ENCODE results near the gene RFX1.
"Not testable (repeated sequence)": the region's sequence is repeated elsewhere in the genome, so short reads cannot be mapped to it uniquely, and the experiment has no call there.

Gene RFX1

DNA sequence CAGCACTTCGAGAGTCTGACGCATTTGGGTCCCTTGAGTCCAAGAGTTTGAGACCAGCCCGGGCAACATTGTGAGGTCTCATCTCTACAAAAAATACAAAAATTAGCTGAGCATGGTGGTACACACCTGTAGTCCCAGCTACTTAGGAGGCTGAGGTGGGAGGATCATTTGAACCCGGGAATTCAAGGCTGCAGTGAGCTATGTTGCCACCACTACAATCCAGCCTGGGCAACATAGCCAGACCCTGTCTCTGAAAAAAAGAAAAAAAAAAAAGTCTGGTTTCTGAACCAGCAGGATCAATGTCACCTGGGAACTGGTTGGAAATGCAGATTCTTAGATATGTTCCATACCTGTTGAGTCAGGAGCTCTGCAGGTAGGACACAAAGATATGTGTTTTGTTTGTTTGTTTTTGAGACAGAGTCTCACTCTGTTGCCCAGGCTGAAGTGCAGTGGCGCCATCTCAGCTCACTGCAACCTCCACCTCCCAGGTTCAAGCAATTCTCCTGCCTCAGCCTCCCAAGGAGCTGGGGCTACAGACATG is 20.6 kb upstream of the RFX1 start:
- DNase-seq: not testable (repeated sequence)

DNA sequence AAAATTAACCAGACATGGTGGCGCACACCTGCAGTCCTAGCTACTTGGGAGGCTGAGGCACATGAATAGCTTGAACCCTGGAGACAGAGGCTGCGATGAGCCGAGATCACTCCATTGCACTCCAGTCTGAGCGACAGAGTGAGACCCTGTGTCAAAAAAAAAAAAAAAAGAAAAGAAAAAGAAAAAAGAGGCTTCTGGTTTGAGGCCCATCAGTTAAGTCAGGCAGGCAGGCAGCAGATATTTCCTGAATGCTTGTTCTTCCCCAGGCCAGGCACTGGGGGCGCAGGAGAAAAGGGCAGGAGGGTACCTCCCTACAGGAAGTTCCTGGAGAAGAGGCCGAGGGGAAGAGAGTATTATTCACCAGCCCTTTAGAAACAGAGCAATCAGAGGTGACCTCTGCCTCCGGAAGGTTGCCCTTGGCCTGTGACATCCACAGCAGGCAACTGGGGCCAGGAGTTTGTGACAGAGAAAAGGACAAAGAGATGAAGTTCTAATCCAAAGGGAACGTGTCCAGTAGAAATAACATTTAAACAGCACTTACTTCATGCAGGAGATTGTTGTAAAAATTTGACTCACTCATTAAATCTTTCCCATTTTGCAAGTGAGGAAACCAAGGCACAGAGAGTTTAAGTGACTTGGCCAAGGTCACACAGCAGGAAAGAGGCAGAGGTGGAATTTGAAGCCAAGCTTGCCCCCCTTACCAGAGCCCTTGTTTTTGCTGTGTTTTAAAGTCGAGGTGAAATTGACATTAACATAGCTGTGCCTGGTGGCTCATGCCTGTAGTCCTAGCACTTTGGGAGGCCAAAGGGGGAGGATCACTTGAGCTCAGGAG is 17.5 kb upstream of the RFX1 start:
- no peak for DNase-seq

DNA sequence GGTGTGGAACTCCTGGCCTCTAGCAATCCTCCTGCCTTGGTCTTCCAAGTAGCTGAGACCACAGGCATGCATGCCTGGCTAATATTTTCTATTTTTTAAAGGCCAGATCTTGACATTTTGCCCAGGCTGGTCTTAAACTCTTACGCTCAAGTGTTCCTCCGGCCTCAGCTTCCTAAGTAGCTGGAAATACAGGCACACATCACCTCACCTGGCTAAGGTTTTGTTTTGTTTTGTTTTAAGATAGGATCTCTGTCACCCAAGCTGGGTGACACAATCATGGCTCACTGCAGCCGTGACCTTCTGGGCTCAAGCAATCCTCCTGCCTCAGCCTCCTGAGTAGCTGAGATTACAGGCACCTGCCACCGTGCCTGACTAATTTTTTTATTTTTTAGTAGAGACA is 16.3 kb upstream of the RFX1 start:
- no peak for DNase-seq

DNA sequence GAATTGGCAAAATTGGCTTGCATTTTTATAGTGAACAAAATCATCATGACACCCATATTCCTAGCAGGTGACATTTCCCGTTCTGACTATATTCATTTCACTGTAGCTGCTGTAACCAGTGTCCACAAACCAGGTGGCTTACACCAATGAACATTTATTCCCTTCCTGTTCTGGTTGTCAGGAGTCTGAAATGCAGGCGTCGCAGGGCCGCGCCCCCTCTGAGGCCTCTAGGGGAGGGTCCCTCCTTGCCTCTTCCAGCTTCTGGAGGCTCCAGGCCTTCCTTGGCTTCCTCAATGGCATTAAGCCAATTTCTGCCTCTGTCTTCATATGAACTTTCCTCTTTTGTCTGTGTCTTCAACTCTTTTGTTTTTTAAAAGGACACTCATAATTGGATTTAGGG is 15.4 kb upstream of the RFX1 start:
- DNase-seq: no peak

DNA sequence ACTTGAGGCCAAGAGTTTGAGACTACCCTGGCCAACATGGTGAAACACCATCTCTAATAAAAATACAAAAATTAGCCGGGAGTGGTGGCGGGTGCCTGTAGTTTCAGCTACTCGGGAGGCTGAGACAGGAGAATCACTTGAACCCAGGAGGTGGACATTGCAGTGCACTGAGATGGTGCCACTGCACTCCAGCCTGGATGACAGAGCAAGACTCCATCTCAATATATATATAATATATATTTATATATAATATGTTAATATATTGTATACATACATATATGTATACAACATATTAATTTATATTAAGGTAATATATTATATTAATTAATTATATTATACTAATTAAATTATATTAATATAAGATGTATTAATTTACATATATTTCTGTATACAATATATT is 13.6 kb upstream of the RFX1 start:
- DNase-seq: not testable (repeated sequence)

DNA sequence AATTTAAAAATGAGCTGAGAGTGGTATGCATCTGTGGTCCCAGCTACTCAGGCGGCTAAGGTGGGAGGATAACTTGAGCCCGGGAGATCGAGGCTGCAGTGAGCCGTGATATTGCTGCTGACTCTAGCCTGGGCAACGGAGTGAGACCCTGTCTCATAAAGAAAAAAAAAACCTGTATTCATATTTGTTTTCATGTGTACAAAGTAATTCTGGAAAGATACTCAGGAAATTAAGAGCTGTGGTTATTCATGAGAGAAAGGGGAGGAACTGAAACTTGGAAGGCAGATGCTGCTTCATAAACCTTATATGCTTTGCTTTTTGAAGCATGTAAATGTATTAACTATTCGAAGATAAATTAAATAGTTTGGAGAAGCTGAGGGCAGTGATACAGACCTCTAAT is 13.0 kb upstream of the RFX1 start:
- no peak for DNase-seq

DNA sequence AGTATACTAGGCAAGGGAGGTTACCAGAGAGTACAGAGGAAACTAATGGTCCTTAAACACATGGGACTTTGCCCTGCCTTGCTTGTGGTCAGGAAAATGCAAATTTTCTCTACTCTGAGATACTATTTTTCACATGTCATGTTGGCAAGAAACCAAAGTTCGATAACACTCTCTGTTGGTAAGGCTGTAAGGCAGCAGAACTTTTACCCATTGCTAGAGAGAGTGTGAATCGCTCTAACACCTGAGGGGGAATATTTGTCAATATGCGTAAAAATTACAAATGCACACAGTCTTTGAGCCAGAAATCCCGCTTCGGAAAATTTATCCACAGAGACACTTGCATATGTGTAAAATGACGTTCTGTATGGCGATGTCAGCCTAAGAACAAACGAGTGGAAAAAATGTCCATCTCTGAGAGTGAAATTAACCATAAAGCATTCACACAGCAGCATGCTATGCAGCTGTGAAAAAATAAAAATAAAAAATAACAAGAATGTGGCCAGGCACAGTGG is 9.5 kb upstream of the RFX1 start:
- no peak for DNase-seq

DNA sequence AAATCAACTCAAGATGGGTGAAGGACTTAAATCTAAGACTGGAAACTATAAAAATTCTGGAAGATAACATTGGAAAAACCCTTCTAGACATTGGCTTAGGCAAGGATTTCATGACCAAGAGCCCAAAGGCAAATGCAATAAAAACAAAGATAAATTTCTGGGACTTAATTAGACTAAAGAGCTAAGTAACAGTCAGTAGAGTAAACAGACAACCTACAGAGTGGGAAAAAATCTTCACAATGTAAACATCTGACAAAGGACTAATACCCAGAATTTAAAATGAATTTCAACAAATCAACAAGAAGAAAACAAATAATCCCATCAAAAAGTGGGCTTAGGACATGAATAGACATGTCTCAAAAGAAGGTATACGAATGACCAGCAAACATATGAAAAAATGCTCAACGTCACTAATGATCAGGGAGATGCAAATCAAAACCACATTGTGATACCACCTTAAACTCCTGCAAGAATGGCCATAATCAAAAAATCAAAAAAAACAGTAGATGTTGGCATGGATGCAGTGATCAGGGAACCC is 6.3 kb upstream of the RFX1 start:
- DNase-seq: no peak

DNA sequence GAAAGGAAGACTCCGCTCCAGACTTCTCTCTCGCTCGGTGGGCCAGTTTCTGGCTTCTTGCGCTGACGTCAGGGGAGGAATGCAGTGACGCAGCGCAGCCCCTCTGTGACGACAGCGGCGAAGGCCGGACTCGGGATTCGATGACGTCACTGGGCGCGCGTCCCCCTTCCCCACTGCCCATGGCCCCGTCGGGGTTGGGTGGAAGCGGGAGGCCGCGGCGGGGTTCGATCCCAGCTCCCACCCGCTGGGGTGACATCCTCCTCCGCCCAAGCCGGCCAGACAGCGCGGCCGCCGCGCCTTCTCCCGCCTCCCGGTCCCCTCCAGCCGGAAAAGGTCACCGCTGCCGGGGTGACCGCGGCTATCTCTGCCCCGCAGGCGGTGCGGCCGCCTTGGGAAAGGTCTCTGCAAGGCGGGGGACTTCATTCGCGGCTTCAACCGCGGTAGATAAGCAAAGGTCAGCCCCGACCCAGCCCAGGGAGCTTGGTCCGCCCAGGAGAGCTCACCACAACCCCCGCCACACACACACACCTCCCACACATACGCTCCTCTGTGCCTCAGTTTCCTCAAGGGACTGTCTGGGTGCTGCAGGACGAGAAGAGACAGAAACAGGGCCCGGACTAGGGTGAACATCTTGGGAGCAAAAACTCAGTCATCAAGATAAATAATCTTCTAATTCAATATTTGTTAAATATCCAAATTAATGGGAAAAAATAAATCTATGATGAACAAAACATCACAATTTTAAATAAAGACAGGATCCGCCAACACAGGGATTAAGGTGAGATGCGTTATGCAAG is 844 bp upstream of the RFX1 start:
- no peak for DNase-seq

DNA sequence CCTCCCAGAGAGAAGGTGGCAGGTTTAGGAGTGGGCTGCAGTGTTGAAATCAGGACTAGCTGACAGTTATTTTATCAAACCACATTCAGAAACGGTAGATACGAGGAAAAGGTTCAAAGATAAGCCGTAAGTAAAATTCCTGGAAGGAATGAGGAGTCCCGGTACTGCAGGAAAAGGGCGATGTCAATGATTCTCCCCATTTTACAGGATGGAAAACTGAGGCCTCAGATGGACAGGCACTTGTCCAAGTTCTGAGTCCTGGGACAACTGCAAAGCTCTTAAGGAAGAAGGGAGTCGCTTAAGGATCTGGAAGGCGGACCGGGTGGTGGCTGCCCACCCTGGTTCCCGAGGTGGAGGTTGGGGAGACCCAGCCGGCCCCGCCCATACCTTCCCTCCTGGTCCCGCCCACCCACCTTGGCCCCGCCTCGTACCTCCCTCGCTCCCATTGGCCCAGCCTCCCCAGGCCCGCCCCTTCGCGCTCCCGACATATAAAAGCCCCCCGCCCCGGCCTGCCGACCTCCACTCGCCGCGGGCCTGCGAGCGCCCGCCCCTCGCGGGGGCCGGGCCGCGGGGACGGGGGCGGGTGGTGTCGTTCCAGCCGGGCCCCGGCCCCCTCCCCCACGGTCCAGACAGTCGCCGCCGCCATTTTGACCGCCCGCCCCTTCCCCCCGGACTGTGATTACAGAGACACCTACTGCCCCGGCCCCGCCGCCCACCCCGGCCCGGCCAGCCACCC is 603 bp downstream of the RFX1 start:
- DNase-seq: peak; percentile 96

DNA sequence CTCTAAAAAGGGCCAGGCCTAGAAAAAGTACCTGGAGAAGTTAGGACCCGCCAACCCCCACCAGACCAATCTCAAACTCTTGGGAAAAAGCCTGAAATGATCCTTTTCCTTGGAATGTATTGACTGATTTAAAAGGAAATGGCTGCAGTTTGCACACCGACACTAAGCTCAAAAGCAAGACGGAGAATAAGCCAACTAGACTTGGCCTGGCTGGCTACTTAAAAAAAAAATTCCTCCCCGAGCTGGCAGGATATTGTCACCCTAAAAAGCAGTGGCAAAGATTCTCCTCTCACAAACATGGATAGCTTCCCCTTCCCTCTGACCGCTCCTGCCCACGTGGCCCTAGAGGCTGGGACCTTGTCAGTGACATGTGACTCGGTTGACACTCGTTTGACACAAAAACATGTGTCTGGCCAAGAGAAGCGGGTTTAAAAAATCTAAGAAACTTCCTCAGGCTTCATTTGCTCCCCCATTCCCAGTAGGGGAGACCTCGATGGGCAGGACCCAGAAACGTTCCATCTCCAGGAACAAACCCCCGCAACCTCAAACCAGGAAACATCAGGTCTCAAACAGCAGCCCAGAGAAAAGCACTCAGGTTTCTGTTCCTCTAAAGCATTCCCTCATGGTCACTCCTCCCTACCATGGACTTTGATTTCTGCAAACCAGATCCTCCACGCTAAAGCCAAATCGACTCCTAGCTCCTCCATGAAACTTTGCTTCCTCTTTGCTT is 1.3 kb downstream of the RFX1 start:
- peak; percentile 25 for DNase-seq

DNA sequence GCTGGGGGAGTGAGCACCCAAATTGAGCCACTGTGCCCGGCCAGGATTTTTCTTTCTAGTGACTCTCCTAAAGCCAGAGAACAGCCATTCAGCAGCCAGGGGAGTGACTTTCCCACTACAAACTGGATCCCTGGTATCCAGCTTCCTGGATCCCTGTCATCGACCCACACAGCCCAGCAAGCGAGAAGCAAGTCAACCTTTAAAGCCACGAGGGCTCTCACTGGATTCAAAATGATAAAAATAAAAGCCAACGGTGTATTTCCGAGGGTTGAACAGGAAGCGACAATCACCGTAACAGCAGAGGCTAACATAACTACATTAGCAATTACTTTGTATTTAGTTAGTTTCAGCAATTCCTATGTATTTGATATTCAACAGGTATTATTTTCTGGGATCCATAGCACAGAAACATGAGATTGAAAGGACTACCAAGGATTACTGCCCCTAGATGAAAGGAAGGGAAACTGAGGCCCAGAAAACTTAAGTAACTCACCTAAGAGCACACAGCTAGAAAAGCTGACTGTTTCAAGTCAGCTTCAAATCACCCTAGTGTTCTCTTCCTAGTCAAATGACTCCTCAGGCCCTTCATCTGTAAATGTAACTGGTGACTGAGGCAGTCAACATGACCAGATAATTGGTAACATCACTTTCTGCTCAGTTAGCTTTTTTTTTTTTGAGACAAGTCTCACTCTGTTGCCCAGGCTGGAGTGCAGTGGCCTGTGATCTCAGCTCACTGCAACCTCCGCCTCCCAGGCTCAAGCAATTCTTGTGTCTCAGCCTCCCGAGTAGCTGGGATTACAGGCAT is 2.7 kb downstream of the RFX1 start:
- peak; percentile 57 for DNase-seq

DNA sequence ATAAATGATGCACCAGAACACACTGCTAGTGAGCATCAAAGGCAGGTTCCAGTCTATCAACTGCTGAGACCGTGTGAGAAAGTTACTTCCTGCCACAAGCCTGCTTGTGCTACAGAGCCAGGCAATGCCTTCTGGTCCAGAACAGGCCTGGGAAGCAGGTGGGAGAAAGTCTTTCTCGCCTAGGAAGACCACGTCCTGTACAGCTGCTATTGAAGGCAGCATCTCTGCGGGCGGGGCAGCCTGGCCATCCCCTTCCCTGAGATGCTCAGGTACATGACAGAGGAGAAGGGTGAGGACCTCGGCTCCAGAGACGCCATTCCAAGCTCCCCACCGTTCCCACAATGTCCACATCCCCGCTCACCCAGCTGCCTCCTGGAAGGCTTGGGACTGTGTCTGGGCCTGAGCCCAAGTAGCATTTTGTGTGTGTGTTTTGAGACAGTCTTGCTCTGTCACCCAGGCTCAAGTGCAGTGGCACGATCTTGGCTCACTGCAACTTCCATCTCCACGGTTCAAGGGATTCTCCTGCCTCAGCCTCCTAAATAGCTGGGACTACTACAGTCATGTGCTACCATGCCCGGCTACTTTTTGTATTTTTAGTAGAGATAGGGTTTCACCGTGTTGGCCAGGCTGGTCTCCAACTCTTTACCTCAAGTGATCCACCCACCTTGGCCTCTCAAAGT is 3.4 kb downstream of the RFX1 start:
- peak; percentile 67 for DNase-seq

DNA sequence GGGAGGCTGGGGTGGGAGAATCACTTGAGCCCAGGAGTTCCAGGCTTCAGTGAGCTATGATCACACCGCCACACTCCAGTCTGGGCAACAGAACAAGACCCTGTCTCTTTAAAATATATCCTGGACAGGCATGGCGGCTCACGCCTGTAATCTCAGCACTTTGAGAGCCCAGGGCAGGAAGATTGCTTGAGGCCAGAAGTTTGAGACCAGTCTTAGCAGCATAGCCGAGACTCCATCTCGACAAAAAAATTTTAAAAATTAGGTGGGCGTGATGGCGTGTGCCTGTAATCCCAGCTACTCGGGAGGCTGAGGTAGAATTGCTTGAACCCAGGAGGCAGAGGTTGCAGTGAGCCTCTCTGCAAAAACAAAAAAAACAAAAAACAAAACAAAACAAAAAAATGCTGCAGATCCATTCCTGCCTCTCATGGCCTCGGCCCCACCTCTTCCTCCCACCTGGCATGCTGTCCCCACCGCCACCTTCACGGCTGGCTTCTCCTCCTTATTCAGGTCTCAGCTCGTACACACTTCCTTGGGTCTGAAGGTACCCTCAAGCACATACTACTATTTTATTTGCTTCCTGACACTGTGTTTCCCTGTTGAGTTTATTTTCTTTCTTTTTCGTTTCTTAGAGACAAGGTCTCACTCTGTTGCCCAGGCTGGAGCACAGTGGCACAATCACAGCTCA is 5.3 kb downstream of the RFX1 start:
- DNase-seq: no peak

DNA sequence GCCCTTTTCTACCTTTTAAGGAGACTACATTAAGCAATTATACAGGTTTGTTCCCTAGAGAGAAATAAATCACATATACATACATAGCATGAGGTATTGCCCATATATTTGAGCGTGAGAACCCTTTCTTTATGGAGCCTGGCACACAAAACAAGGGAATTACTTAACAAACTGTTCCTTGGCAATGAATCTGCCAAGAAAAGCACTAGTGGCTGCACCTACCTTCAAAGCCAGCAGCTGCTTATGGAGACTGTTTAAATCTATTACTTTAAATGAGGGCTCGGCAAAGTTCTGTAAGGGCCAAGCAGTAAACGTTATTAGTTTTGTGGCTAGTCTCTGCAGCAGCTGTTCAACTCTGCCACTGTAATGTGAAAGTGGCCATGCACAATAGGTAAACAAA is 7.0 kb downstream of the RFX1 start:
- no peak for DNase-seq

DNA sequence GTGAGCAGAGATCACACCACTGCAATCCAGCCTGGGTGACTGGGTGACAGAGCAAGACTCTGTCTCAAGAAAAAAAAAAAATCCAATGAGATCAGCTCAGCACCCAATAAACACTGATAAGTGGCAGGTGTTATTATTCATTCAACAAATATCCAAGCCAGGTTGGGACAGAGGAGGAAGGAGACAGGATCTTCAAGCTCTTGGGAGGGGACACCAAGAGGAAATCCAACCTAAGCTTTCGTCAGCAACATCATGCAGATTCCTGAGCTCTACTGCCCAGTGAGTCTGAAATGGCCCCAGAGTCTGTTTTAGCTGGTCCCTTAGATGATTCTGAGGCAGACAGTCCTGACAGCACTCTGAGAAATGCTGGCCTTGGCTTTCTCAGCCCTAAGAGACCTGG is 7.7 kb downstream of the RFX1 start:
- DNase-seq: no peak

DNA sequence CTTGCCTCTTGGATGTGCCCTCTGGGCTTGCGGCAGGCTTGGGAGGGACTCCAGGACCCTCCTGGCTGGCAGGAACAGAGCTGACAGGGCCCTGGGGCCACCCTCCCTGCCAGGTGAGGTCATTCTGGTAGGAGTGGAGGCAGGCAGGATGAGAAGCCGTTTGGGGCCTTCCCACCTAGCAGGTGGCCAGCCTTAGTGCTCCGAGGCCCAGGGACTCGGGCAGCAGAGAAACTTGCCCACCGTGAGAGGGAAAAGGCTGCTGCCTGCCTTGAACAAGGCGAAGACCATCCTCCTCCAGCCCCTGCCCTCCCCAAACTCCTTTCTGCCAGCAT is 8.5 kb downstream of the RFX1 start:
- DNase-seq: no peak

DNA sequence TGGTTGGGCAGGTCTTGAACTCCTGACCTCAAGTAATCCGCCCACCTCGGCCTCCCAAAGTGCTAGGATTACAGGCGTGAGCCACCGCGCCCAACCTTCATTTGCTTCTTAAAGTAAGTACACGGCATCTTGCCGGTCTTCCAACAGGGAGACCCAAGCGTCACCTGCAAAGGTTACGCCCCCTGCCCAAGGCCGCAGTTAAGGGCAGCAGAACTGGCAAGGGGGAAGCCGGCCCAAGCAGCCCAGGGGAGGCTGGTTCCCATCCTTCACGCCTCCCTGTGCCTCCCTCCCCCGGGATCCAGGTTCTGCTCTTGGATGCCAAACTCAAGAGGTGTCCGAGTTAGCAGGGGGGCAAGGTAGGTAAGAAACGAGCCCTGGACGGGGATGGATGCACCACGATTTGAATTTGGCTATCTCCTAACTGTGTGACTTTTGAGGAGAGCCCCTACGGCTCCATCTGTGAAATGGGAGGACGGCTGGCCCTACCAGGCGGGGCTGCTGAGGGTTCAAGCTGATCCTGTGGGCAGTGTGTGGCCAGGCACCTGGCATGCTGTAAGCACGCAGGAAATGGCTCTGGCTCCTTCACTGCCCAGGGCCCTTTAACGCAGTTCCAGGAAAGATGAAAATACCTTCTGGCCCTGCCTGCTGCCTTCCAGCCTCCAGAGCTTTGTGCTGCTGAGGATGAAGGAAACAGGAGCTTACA is 9.0 kb downstream of the RFX1 start:
- no peak for DNase-seq

Data from CD4-positive, alpha-beta T cell treated with Interleukin-10 for 1 hour (primary cell).